ENCODE measurements around the gene ALDOC.

- TF ChIP-seq POLR2AphosphoS5 (IDR thresholded peaks at IDR 0.05; ENCODE audit: low read depth, low read length) (no peak), TAF1 (IDR thresholded peaks at IDR 0.05; ENCODE audit: low read depth, low read length) (no peak), POLR2A (IDR thresholded peaks at IDR 0.05; ENCODE audit: low read depth, low read length) (no peak), SPI1 (IDR thresholded peaks at IDR 0.05; ENCODE audit: low read depth, low read length) (no peak), POU2F2 (IDR thresholded peaks at IDR 0.05; ENCODE audit: low read depth, low read length) (no peak), PAX5 (IDR thresholded peaks at IDR 0.05; ENCODE audit: insufficient read depth, low read length, severe bottlenecking) (no peak)
These were observed 22.1 kb downstream of the ALDOC start for GRCh38 chr17:28554565-28554964.
